8988T (cell line): ENCODE results near the gene C2.
"Not testable (repeated sequence)": the region's sequence is repeated elsewhere in the genome, so short reads cannot be mapped to it uniquely, and the experiment has no call there.

Experiments
- DNase-seq: peaks from one replicate; pipeline ENCODE4 v3.0.0; 2011

Gene C2

DNA sequence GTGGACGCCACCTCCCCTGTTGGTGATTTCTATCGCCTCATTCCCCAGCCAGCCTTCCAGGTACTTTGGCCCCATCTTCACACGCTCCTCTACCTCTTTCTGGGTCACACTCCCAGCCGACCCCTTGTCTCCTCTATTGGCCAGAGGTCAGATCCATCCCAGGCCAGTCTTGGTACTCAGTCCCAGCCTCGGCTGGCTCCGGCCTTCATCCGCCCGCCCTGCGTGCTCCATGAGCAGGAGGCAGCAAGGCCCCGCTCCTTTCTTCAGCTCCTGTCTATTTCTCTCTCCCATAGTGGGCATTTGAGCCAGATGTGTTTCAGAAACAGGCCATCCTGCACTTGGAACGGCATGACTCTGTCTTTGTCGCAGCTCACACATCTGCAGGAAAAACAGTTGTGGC lies 34.1 kb downstream of the C2 start:
- DNase-seq, result no peak

- no peak for DNase-seq
Measured at GRCh38 chr6:31963921-31964320, 36.4 kb downstream of the C2 start.

DNA sequence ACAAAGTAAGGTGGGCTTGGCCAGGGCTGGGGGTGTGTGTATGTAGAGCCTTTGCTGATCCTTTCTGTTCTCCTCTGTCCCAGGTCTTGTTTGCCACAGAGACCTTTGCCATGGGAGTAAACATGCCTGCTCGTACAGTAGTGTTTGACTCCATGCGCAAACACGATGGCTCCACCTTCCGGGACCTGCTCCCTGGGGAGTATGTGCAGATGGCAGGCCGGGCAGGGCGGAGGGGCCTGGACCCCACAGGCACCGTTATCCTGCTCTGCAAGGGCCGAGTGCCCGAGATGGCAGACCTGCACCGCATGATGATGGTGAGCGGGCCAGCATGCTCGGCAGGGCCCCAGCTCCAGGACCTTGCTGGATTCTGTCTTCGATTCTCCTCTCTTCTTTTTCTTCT lies 38.2 kb downstream of the C2 start:
- no peak for DNase-seq

- DNase-seq, result no peak
Measured at GRCh38 chr6:31966506-31966905, 39.0 kb downstream of the C2 start.

DNA sequence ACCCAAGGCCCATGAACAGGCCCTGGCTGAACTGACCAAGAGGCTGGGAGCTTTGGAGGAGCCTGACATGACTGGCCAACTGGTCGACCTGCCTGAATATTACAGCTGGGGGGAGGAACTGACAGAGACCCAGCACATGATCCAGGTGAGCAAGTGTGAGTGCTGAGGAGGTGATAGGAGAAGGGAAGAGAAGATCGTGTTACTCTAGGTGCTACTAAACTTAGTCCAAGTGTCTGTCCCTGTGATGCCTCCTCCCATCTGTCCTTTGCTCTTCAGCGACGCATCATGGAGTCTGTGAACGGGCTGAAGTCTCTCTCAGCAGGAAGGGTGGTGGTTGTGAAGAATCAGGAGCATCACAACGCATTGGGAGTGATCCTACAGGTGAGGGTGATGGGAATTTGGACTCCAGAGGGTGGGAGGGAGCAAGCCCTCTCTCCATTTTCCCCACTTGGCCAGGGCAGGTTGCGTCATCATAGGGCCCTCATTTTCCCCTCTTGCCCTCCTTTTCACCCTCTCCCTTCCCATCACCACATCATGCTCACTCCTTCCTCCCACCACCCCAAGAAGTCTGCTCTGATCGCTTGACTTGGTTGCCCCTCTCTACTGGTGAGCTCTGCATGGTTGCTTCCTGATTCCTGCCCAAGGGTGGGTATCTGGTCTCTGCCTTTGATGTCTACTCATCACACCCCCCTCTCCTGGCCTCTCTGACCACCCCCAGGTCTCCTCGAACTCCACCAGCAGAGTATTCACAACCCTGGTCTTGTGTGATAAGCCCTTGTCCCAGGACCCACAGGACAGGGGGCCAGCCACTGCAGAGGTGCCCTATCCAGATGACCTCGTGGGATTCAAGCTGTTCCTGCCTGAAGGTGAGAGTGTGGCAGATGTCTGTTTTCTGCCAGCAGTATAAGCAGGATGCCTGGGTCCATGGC lies 39.7 kb downstream of the C2 start:
- DNase-seq, result no peak

GRCh38 chr6:31967926-31968320 lies 40.4 kb downstream of the C2 start:
- DNase-seq, result no peak

DNA sequence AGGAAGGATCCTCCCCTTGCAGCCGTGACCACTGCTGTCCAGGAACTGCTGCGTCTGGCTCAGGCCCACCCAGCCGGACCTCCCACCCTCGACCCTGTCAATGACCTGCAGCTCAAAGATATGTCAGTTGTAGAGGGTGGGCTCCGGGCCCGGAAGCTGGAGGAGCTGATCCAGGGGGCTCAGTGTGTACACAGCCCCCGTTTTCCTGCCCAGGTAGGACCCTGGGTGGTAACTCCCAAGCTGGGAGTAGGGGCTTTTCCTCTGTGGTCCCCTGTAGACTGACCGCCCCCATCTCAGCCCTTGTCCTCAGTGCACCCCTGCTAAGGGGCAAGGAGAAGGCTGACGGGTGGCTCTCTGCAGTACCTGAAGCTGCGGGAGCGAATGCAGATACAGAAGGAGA lies 40.8 kb downstream of the C2 start:
- no peak for DNase-seq

DNA sequence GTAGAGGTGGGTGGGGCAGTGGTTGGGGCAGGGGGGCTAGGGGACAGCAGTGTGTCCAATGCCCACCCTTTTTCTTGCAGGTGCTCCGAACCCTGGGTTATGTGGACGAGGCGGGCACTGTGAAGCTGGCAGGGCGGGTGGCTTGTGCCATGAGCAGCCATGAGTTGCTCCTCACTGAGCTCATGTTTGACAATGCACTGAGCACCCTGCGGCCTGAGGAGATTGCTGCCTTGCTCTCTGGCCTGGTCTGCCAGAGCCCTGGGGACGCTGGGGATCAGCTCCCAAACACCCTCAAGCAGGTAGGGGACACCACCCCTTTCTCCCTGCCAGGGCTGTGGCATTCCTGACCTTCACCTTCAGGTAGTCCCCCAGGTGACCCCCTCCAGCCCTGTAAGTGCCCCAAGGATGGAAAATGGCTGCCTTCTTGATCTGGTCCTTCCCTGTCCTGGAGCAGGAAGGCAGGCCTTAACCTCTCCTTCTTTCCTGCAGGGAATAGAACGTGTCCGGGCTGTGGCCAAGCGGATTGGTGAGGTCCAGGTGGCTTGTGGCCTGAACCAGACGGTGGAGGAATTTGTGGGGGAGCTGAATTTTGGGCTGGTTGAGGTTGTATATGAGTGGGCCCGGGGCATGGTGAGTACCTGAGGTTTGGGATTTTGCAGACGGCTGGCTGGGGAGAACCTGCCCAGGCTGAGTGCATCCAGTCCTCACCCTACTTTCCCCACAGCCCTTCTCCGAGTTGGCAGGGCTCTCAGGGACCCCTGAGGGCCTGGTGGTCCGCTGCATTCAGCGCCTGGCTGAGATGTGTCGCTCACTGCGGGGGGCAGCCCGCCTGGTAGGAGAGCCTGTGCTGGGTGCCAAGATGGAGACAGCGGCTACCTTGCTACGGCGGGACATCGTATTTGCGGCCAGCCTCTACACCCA lies 41.5 kb downstream of the C2 start:
- DNase-seq, result no peak

- DNase-seq, result no peak
Measured at GRCh38 chr6:31969712-31970603, 42.4 kb downstream of the C2 start.

GRCh38 chr6:31970604-31971271 lies 43.2 kb downstream of the C2 start:
- DNase-seq, result no peak

DNA sequence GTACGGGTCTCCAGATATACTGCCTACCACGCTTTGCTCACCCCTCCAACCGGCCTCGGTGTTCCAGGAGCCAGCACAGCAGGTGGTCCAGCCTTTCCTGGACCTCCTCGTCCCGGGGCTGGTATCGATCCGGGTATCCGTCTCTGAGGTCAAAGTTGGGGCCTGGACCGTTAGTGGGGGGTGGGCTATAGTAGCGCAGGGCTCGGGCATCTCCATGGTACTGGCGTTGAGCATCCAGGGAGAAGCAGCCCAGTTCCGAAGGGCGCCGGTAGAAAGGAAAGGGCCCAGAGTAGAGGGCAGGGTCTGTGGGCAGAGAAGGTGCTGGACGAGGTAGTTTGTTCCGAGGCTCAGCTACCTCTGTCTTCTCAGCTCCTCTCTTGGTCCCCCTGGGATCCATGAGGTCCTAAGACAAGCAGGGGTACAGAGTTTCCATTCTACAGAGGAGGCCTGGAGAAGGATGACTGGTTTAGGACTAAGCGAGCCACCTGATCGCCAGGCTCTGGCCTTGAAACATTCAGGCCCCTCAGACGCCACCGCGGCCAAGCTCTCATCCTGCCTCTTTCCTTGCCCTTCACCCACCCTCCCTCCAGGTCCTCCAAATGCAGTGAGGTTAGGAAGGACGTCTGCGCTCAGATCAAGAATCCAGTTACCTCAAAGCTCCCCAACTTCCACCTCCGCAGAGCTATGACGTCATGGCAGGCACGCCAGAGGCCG lies 43.9 kb downstream of the C2 start:
- DNase-seq, result no peak

- peak; percentile 98 for DNase-seq
Measured at GRCh38 chr6:31971993-31972708, 44.6 kb downstream of the C2 start, which contains the start of gene DXO. Gene DXO, minus strand, starts transcription at chr6:31972138. Its CDS starts 463 bp downstream, at chr6:31971675.

DNA sequence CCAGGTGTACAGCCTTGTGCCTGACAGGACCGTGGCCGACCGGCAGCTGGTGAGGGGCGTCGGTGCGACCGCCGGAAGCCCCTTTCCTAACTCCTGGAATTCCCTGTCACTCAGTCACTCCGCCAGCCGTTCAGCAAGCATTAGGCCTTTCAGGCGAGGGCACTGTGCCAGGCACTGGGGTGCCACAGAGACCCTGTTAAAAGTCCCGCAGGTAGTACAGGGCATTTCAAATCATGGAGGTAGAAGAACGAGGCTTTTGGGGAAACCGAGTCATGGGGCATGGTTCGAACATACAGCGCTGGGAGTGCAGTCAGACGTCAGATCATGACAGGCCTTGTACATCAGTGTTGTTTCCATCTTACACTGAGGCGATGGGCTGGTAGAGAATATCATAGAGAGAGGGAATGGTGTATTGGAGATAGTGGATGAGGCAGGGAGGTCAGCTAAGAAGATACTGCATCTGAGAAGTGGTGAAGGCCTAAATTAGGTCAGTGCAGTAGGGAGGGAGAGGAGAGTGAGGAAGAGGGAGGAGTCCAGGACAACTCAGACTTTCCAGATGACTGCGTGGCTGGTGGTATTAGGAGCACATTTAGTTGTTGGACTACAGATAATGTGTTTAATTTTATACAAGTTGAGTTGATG lies 45.3 kb downstream of the C2 start:
- no peak for DNase-seq

DNA sequence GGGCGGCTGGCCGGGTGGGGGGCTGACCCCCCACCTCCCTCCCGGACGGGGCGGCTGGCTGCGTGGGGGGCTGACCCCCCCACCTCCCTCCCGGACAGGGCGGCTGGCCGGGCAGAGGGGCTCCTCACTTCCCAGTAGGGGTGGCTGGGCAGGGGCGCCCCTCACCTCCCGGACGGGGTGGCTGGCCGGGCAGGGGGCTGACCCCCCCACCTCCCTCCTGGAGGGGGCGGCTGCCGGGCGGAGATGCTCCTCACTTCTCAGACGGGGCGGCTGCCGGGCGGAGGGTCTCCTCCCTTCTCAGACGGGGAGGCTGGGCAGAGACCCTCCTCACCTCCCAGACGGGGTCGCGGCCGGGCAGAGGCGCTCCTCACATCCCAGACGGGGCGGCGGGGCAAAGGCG lies 48.5 kb downstream of the C2 start:
- not testable (repeated sequence) for DNase-seq

- no peak for DNase-seq
Measured at GRCh38 chr6:31977816-31978431, 50.4 kb downstream of the C2 start.

DNA sequence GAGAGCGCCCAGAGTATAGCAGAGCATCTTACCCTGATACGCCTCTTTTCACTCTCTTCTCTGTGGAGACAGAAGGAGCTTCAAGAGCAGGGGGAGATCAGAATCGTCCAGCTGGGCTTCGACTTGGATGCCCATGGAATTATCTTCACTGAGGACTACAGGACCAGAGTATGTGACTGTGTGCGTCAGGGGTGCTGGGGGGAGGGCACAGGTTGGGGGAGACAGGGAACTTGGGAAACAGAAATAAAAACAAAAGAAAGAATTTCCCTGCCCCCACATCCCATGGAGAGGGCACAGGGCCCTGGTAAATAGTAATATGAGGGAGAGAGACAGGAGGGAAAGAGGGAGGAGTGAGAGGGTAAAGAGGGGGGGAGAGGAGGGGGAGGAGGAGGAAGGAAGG lies 51.3 kb downstream of the C2 start:
- no peak for DNase-seq

DNA sequence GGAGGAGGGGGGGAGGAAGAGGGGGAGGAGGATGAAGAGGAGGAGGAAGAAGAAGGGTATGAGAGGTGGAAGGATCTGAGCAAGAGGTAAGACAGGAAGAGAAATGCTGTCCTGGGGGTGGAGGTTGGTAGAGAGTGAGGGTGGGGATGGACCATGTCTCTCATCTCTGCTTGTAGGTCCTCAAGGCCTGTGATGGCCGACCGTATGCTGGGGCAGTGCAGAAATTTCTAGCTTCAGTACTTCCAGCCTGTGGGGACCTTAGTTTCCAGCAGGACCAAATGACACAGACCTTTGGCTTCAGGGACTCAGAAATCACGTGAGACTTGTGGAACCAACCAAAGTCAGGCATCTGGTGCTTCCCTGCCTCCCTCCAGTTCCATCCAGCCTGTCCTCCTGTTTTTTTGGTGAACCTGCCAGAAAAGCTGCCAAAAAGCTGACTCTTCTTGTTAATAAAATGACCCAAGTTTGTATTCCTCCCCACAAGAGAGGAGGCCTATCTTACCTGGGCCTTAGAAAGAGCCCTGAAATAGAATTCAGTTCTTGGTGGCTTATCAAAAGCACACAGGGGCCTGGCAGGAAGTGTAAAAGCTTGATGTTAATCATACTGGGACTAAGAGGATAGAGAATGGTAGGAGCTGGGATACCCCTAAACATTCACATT lies 51.9 kb downstream of the C2 start:
- DNase-seq, result no peak

DNA sequence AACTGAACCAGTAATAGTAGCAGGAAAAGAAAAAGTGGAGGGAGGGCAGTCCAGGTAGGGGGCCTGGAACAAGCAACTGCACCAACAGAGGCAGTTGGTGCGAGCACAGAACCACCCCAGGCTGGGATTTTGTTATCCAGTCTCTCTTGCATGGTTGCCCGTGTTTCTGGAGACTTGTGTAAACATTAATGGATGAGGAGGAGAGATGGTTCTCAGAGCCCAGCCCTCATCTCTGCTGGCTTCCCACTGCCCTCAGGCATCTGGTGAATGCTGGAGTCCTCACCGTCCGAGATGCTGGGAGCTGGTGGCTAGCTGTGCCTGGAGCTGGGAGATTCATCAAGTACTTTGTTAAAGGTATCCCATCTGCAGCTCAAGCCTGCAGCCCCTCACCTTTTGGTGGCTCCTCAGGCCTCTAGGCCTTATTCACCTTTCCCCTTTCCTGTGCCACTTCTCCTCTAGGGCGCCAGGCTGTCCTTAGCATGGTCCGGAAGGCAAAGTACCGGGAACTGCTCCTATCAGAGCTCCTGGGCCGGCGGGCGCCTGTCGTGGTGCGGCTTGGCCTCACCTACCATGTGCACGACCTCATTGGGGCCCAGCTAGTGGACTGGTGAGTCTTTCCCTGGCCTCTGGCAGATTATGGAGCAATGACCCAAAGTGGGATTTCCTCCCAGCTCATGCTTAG lies 52.8 kb downstream of the C2 start:
- not testable (repeated sequence) for DNase-seq

DNA sequence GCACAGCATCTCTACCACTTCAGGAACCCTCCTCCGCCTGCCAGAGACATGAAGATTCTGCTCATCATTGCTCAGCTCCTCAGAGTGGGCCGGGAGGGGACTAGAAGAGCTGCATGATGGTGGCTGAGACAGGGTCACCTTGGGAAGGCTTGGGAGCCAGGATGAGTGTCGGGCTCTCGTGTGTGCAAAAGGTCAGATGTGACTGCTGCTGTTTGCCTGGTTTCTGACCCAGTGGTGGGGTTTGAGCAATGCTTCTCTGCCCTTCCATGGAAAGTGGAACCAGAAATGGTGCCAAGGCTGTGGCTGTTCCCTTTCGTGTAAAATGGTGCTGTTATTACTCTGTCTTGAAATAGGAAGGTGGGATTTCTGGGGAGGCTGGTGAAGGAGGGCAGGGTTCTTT lies 53.5 kb downstream of the C2 start:
- DNase-seq, result not testable (repeated sequence)
